T-helper 2 cell treated with Interferon-gamma antibody and Interleukin-4, amounts not matched to agents 100 ng/mL and 5 ng/mL, for 36 hours (primary cell): ENCODE results near the gene RIT2. TPM values are rescaled to one million over a fixed set of nuclear protein-coding genes. Genes with fewer than 3 reads are reported as not detected.

Experiments used
- intact Hi-C: fragments of 100-400 bp; cut with micrococcal nuclease; formaldehyde crosslinking; loops from one replicate; pipeline ENCODE4 v1.15.1; 2023
- total RNA-seq: library from RNA; stranded (reverse); gene quantifications from 2 replicates; pipeline ENCODE4 v1.2.3, GENCODE V29; 2022

Gene RIT2
- total RNA-seq, 1 donor from 2014 or later, result not detected

DNA sequence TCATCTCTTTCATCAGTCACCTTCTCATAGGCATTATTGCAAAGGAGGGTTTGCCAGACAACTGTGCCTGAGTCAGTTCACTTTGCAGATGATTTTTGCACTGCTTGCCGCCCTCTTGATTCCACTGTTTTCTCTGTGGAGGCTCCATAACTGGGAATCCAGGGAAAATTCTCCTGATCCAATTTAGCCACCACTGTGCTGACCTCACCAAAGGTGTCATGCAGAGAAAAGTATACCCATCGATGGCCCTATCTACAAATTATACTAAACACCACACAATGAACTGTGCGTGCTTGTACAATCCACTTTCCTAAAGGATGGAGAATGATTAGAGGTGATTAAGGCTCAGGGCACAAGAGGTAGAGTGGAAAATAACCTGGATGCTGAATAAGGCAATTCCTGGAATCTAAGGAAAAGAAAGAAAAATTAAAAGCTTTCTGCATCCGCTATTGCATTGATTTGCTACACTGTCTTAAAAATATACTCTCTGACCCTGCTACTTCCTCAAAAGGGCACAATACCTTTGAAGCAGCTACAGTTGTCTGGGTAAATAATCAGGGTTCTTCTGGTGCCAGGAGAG, 409.4 kb downstream of the RIT2 start:
- intact Hi-C loops, result no loop called here

Other genes with a start within 250 kb of the RIT2 start
- gene SYT4, start 161.8 kb upstream of the RIT2 start, total RNA-seq, result not detected in 2 replicates